Sigmoid colon (tissue), 7 donors: ENCODE measurements around the gene GSC2. TPM values are rescaled to one million over a fixed set of nuclear protein-coding genes. Genes with fewer than 3 reads are reported as not detected.
A peak's percentile ranks its signal among the peaks of the same experiment; 100 is the strongest.

Source experiments
- DNase-seq: peaks from one replicate; pipeline ENCODE4 v3.0.0-alpha.2; 2019
- H3K27ac ChIP-seq, 4 donors: fragments of 200-600 bp; sonication (generic); one replicate each; pipeline ENCODE4 v1.5.1; 2016 to 2019; ENCODE audit warnings: mild to moderate bottlenecking in 1 of 4
- H3K27me3 ChIP-seq, 3 donors: fragments of 200-600 bp; sonication (generic); one replicate each; pipeline ENCODE4 v1.5.1; 2019; ENCODE audit warnings: mild to moderate bottlenecking in 1 of 3
- H3K36me3 ChIP-seq, 4 donors: fragments of 200-600 bp; sonication (generic); one replicate each; pipeline ENCODE4 v1.5.1; 2016 to 2019
- H3K4me1 ChIP-seq, 4 donors: fragments of 200-600 bp; sonication (generic); one replicate each; pipeline ENCODE4 v1.5.1; 2017 to 2019
- H3K4me3 ChIP-seq, 4 donors: fragments of 200-600 bp; sonication (generic); one replicate each; pipeline ENCODE4 v1.5.1; 2017 to 2019; ENCODE audit warnings: mild to moderate bottlenecking in 2 of 4, moderate library complexity in 1 of 4
- H3K9me3 ChIP-seq, 4 donors: fragments of 200-600 bp in 3 of 4; sonication (generic) in 3 of 4; one replicate each; pipeline versions ENCODE4 v1.5.1 to v1.6.1; 2013 to 2019
- CTCF ChIP-seq, 4 experiments: fragments of 450-650 bp in 3 of 4; fragments of 200-600 bp in 1 of 4; IDR thresholded peaks; one replicate each; pipeline ENCODE4 v1.5.1; 2016 to 2019; ENCODE audit warnings: antibody characterized with exemption in 4 of 4, mild to moderate bottlenecking in 3 of 4, moderate library complexity in 2 of 4
- EP300 ChIP-seq, 4 donors: sonication (generic); formaldehyde crosslinking; IDR thresholded peaks; one replicate each; pipeline ENCODE4 v1.6.1; 2017; ENCODE audit warnings: antibody characterized with exemption in 4 of 4
- POLR2A ChIP-seq, 2 donors: fragments of 450-650 bp; IDR thresholded peaks; one replicate each; pipeline ENCODE4 v1.6.1; 2016; ENCODE audit warnings: antibody characterized with exemption in 2 of 2, mild to moderate bottlenecking in 2 of 2, moderate library complexity in 2 of 2
- POLR2AphosphoS5 ChIP-seq, 4 donors: sonication (generic); formaldehyde crosslinking; IDR thresholded peaks; one replicate each; pipeline ENCODE4 v1.6.1; 2017; ENCODE audit warnings: antibody characterized with exemption in 4 of 4
- WGBS, 2 donors: extraction: QIAGEN DNeasy Blood & Tissue Kit; methylation state at CpG; one replicate each; pipeline ENCODE4 v1.1.7; 2013; 5-methylcytosine and 5-hydroxymethylcytosine counted together
- intact Hi-C: fragments of 100-400 bp; cut with DNase I; formaldehyde crosslinking; loops from one replicate; pipeline ENCODE4 v1.15.1; 2023
- polyA plus RNA-seq, 3 donors: library from polyadenylated mRNA; stranded (reverse); fragments of 200-250 nt; gene quantifications; one replicate each; pipeline ENCODE4 v1.2.3, GENCODE V29; 2013
- total RNA-seq, 4 donors: library from RNA; depleted of rRNA; stranded (reverse); fragments of >200 nt; gene quantifications; one replicate each; pipeline ENCODE4 v1.1.0, GENCODE V29; 2016
- donor health status: healthy with polysubstance abuse.
- donor health status: Bipolar disorder and iron deficiency.
- donor health status: healthy.

The GSC2 gene
- total and polyA plus RNA-seq, 7 donors, result not detected

- Histone ChIP-seq H3K36me3 (no peaks in the 10 kb centered on the region), H3K4me1 (peaks cover 0 to 64% (median 56%) of the 10 kb centered on the region in 4 donors), H3K4me3 (no peak overlapping the region), H3K27ac (peak overlapping the region in 3 of 4 donors; percentile 0 to 24 (median 14)), H3K9me3 (no peaks in the 10 kb centered on the region), H3K27me3 (no peaks in the 10 kb centered on the region)
- intact Hi-C loops, result no loop called here
- TF ChIP-seq EP300 (IDR thresholded peaks at IDR 0.05) (no peak), POLR2A (IDR thresholded peaks at IDR 0.05) (no peak), CTCF (IDR thresholded peaks at IDR 0.05) (no peak), POLR2AphosphoS5 (IDR thresholded peaks at IDR 0.05) (no peak)
- peak; percentile 68 for DNase-seq
- 76 to 80% methylated on average over 18 of the region's 18 CpGs for WGBS, 2 donors
Observed at GRCh38 chr22:19105867-19106802, 44.0 kb downstream of the GSC2 start.

GRCh38 chr22:19105456-19105855 is 44.6 kb downstream of the GSC2 start:
- Histone ChIP-seq H3K4me1 (peaks cover 0 to 62% (median 56%) of the 10 kb centered on the region in 4 donors), H3K9me3 (no peaks in the 10 kb centered on the region)
- WGBS, 2 donors, result 97 to 98% methylated on average over 8 of the region's 8 CpGs

GRCh38 chr22:19103880-19104821 is 45.9 kb downstream of the GSC2 start:
- Histone ChIP-seq H3K9me3 (no peaks in the 10 kb centered on the region), H3K27ac (peak overlapping the region in 1 of 4 donors; percentile 27), H3K4me1 (peaks cover 0 to 49% (median 45%) of the 10 kb centered on the region in 4 donors), H3K4me3 (no peak overlapping the region), H3K36me3 (no peaks in the 10 kb centered on the region), H3K27me3 (no peaks in the 10 kb centered on the region)
- peak; percentile 59 for DNase-seq
- 75% methylated on average over 5 of the region's 5 CpGs for WGBS, 2 donors
- intact Hi-C loops, result no loop called here
- no peak for TF ChIP-seq POLR2AphosphoS5 (IDR thresholded peaks at IDR 0.05)
- no peak for TF ChIP-seq EP300 (IDR thresholded peaks at IDR 0.05)
- no peak for TF ChIP-seq POLR2A (IDR thresholded peaks at IDR 0.05)
- no peak for TF ChIP-seq CTCF (IDR thresholded peaks at IDR 0.05)

More at GRCh38 chr22:19105456-19105855, 44.6 kb downstream of the GSC2 start:
- Histone ChIP-seq H3K27ac (peak overlapping the region in 3 of 4 donors; percentile 0 to 24 (median 14)), H3K4me3 (no peak overlapping the region), H3K36me3 (no peaks in the 10 kb centered on the region), H3K27me3 (no peaks in the 10 kb centered on the region)
- intact Hi-C loops, result no loop called here
- no peak for TF ChIP-seq CTCF (IDR thresholded peaks at IDR 0.05)
- peak; percentile 43 for DNase-seq

GRCh38 chr22:19098157-19098556 is 51.9 kb downstream of the GSC2 start:
- peak; percentile 22 for DNase-seq

GRCh38 chr22:19097518-19097917 is 52.6 kb downstream of the GSC2 start:
- peak; percentile 26 for DNase-seq
- Histone ChIP-seq H3K27me3 (no peaks in the 10 kb centered on the region), H3K9me3 (no peaks in the 10 kb centered on the region), H3K27ac (no peak overlapping the region), H3K4me3 (no peak overlapping the region), H3K36me3 (no peaks in the 10 kb centered on the region), H3K4me1 (peaks cover 0 to 9% (median 0%) of the 10 kb centered on the region in 4 donors)
- TF ChIP-seq POLR2A (IDR thresholded peaks at IDR 0.05), result no peak
- 88% methylated on average over 3 of the region's 3 CpGs for whole genome bisulfite sequencing, 2 donors
- intact Hi-C loops, result no loop called here

More at GRCh38 chr22:19098157-19098556, 51.9 kb downstream of the GSC2 start:
- no peak for TF ChIP-seq POLR2AphosphoS5 (IDR thresholded peaks at IDR 0.05)
- H3K9me3 ChIP-seq, result no peaks in the 10 kb centered on the region
- 85 to 87% methylated on average over 4 of the region's 4 CpGs for WGBS, 2 donors
- H3K36me3 ChIP-seq, result no peaks in the 10 kb centered on the region
- H3K4me3 ChIP-seq, result no peak overlapping the region
- peaks cover 0 to 9% (median 0%) of the 10 kb centered on the region in 4 donors for H3K4me1 ChIP-seq
- intact Hi-C loops, result no loop called here
- H3K27me3 ChIP-seq, result no peaks in the 10 kb centered on the region
- no peak overlapping the region for H3K27ac ChIP-seq

Other genes starting within 250 kb of the GSC2 start
- gene DGCR6, start 244.0 kb downstream of the GSC2 start, total RNA-seq, result 1 to 10 TPM; 1.2 to 6.6 (median 1.7) TPM
- gene DGCR6, start 244.0 kb downstream of the GSC2 start, polyA plus RNA-seq, result 1 to 10 TPM in 1 of 3 donors, under 1 TPM in 2; 0.60 to 1.6 (median 0.73) TPM
- 1 to 10 TPM; 2.5 to 4.8 (median 3.6) TPM for gene PRODH, start 214.0 kb downstream of the GSC2 start, total RNA-seq
- gene PRODH, start 214.0 kb downstream of the GSC2 start, polyA plus RNA-seq, result 1 to 10 TPM in 1 of 3 donors, not detected in 2; 2.9 TPM
- gene DGCR2, start 27.9 kb downstream of the GSC2 start, total RNA-seq, result 10 to 100 TPM; 25.5 to 36.8 (median 32.7) TPM
- gene DGCR2, start 27.9 kb downstream of the GSC2 start, polyA plus RNA-seq, result 10 to 100 TPM in 2 of 3 donors, 1 to 10 TPM in 1; 7.2 to 68.7 (median 11.8) TPM
- not detected for gene TSSK2, start 19.0 kb downstream of the GSC2 start, total RNA-seq
- under 1 TPM in 1 of 3 donors, not detected in 2; 0.12 TPM for gene TSSK2, start 19.0 kb downstream of the GSC2 start, polyA plus RNA-seq
- 10 to 100 TPM; 12.9 to 15.5 (median 14.0) TPM for gene ESS2, start 5.6 kb downstream of the GSC2 start, total RNA-seq
- 10 to 100 TPM in 1 of 3 donors, 1 to 10 TPM in 2; 7.2 to 12.9 (median 7.4) TPM for gene ESS2, start 5.6 kb downstream of the GSC2 start, polyA plus RNA-seq
- gene SLC25A1, start 28.4 kb upstream of the GSC2 start, total RNA-seq, result 10 to 100 TPM; 28.2 to 45.3 (median 33.4) TPM
- gene SLC25A1, start 28.4 kb upstream of the GSC2 start, polyA plus RNA-seq, result 100 to 1,000 TPM in 2 of 3 donors, 10 to 100 TPM in 1; 72.1 to 146 (median 119) TPM
- 1 to 10 TPM; 2.4 to 5.0 (median 4.0) TPM for gene CLTCL1, start 141.4 kb upstream of the GSC2 start, total RNA-seq
- gene CLTCL1, start 141.4 kb upstream of the GSC2 start, polyA plus RNA-seq, result 1 to 10 TPM in 2 of 3 donors, under 1 TPM in 1; 0.92 to 2.3 (median 1.8) TPM